GM19463 (cell line): Measurements from ENCODE around the gene PIK3CD.
"Not testable (repeated sequence)": the region's sequence is repeated elsewhere in the genome, so short reads cannot be mapped to it uniquely, and the experiment has no call there.

Experiments
- ATAC-seq: cut with Tn5 transposase; IDR thresholded peaks from one replicate; pipeline ENCODE4 v1.9.1; 2021; ENCODE audit warnings: mild to moderate bottlenecking, moderate library complexity; ENCODE audit not compliant: unreplicated experiment

Gene PIK3CD

DNA sequence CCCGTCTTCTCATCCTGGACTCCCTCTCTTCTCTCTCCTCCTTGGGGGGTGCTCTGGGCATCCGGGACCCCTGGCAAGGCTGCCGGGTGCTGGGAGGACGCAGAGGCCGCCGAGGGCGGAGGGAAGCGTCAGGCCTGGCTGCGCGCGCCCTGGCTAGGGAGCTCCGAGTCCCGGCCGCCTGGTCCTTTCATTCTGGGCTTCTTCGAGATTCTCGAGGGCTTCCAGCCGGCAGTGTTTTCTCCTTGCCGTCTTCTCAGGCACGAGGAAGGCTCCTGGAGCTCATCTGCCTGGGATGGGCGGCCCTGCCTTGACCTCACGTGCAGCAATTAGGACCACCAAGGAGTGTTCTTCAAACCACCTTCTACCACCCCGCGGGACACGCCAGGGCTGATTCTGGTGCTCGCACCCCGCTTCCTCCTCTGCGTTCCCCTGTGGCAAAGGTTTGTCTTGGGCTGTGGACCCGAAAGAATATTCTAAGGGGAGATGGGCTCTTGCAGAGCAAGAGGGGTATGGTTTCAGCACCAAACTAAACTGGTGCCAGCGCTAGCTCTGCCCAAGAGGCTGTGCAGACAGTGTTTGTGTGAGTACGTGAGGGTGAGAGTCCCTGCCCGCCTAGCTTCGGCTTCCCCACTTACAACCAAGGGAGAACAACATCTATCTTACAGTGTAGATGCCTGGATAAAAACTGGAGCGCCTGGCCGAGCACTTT lies 36.5 kb downstream of the PIK3CD start:
- ATAC-seq, result no peak

DNA sequence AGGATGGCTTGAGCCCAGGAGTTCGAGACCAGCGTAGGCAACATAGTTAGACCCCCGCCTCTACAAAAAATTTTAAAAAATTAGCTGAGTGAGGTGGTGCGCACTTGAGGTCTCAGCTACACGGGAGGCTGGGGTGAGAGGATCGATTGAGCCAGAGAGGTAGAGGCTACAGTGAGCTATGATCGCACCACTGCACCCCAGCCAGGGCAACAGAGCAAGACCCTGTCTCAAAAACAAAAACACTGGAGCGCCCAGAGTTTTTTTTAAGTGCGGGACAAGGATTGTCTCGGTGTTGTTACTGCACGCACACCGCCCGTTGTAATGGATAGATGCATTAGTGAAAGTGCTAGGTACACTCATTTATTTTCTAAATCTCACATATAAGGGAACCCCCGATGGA lies 37.1 kb downstream of the PIK3CD start:
- no peak for ATAC-seq

DNA sequence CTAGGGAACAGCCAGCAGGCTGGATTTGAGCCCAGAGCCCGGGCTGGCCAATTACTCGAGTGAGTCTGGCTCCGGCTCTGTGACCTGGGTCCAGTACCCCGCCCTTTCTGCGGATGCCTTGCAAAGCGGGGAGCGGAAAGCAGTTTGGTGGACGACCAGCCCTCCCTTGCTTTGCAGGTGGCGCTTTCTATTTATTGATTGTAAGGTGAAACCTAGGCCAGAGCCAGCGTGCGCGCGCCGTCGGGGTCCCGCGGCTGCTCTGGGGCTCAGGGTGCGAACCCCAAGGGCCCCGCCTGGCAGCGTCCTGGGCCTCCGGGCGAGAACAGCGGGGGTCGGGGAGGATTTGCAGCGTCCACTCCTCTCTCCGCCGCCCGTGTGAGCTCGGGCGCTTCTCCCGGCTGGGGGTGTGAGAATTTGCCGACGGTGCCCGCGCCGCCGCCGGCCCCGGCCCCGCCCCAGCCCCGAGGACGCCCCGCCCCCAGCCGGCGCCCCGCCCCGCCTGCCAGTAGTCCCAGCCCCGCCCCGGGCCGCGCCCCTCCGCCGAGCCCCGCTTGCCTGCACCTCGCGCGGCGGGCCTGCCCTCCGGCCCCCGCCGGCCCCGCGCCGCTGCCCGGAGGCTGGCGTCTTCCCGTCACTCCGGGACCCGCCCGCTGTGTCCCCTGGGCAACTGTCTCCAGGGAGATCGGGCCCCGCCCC lies 37.6 kb downstream of the PIK3CD start:
- peak; percentile 65 for ATAC-seq

DNA sequence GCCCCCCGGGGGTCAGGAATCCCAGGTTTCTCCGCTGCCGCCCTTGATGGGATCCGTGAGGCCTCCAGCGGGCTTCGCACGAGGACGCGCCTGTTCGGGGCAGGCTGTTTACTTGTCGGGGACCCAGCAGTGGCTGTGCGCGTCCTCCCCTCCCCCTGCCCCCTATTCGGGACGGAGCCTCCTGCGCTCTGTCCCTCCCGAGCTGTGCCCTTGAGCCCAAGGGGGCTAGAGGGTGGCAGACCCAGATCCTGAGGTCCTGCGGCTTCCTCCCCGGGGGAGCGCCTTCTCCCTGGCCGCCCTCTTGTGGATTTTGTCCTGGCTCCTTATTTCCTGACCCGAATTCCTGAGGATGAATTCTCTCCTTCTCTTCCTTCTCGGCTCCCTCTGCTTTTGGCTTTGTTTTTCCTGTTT lies 38.4 kb downstream of the PIK3CD start:
- no peak for ATAC-seq

DNA sequence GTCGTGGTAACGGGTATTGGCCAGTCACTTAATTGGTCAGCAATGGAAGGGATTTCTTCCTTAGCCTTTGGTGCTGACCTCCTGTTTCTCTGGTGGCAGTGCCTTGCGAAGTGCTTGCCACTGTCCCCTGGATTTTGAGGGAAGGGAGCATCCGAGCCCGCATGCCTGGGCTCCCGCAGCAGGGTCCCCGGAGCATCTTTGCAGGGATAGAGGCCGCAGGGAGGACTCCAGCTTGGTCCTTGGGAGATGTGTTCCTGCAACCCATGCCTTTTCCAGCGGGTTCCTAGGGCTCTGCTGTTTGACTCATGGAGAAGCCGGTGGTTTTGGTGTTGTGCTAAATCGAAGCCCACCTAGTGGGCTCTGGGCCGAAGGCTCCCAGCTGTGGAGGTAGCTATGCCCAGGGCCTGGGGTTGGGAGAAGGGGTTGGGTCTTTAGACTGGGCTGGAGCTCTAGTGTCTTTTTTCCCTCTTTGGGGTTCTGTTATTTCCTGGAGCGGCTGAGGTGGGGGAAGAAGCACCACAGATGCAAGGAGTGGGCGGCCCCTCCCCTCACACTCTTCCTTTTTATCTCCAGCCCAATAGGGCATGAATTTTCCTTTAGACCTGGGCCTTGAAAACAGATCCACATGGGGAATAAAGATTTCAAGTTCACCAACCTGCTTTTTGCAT lies 39.0 kb downstream of the PIK3CD start:
- no peak for ATAC-seq

DNA sequence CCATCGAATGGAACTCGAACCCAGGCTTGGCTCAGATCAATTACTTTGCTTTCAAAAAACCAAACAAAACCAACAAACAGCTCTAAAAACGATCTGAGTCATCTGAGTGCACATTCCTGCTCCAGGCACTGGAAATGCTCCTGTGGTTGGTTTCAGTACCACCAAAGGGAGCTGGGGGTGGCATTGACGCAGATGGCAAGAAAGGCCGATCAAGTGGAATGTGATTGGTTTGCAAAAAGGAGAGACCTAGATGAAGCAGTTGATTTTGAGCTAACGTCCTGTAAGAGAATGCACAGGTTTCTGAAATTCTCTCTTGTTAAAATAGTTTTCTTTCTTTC lies 39.5 kb downstream of the PIK3CD start:
- no peak for ATAC-seq

DNA sequence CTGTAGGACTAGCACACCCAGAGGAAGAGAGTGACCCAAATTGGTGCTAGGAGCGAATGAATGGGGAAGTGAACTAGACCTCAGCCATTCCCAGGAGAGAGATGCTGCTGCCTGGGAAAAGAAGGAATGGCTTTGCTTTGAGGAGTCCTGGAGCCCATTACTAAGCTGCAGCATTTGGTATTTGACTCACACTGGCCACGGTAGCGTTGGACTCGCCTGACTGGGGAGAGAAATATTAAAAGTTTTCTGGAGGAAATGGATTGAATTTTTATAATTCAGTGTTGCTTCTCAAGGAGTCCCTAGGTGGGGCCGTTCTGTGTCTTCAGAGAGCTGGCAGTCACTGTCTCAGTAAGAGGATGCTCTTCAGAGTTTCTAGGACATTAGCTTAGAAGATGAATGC lies 40.2 kb downstream of the PIK3CD start:
- ATAC-seq, result no peak

DNA sequence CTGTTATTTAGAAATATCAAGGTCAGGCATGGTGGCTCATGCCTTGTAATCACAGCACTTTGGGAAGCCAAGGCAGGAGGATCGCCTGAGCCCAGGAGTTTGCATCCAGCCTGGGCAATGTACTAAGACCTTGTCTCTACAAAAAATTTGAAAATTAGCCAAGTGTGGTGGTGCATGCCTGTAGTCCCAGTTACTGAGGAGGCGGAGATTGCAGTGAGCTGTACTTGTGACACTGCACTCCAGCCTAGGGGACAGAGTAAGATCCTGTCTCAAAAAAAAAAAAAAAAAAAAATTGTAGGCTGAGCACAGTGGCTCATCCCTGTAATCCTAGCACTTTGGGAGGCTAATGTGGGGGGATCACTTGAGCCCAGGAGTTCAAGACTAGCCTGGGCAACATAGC lies 45.3 kb downstream of the PIK3CD start:
- ATAC-seq, result no peak

DNA sequence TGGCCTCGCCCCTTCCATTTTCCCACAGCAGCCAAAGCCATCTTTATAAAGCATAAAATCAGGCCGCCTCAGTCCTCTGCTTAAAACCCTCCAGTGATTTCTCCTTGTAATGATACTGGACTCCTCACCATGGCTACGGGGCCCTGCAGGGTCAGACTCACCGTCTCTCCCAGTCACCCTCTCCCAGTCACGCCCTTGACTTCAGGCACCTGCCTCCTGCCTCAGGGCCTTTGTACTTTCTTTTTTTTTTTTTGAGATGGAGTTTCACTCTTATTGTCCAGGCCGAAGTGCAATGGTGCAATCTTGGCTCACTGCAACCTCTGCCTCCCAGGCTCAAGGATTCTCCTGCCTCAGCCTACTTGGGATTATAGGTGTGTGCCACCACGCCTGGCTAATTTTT lies 47.8 kb downstream of the PIK3CD start:
- ATAC-seq, result no peak

DNA sequence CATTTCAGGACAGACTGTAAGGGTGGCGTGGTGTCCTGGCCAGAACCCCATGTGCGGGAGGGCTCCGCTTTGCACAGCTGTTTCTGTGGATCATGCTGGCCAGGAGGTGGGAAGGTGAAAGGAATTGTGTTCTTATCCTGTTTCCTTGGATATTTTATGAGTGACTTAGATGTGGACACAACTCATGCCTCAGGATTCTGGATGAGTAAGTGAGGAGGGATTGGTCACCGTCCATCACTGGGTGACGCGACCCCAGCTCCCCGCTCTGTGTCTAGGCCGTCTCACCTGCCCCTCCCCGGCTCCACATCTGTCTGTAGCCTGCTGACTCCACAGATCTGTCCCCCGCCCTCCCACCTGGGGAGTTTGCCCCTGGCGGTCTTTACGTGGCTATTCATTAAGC lies 48.8 kb downstream of the PIK3CD start:
- no peak for ATAC-seq

DNA sequence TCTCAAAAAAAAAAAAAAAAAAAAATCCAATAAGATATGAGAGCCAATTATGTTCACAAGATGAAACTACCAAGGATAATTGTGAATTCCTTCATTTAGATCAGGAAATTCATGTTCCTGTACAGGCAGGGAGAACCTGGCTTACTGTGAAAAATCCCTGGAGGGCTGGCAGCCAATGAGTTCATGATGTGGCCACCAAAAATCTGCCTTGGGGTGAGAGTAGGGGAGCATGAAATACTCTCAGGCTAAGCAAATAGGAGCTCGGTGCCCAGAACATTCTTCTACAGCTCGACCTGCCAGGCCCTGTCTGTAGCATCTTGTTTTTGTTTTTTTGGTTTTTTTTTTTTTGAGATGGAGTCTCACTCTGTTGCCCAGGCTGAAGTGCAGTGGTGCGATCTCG lies 50.1 kb downstream of the PIK3CD start:
- ATAC-seq, result no peak

DNA sequence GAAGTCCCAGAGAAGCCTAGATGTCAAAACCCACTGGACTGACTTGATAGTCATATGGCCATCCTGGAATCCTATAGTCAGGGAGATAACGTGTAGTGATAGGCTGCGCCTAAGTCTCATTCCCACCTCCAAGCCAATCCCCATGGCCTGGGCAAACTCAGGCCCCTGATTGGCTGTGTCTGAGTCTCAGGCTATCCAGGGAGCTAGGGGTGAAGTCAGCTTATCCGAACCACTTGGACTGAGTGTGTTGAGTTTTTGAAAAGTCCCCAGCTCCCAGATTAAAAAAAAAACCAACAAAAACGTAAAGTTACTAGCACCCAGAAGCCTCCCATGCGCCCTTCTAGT lies 51.6 kb downstream of the PIK3CD start:
- ATAC-seq, result no peak

DNA sequence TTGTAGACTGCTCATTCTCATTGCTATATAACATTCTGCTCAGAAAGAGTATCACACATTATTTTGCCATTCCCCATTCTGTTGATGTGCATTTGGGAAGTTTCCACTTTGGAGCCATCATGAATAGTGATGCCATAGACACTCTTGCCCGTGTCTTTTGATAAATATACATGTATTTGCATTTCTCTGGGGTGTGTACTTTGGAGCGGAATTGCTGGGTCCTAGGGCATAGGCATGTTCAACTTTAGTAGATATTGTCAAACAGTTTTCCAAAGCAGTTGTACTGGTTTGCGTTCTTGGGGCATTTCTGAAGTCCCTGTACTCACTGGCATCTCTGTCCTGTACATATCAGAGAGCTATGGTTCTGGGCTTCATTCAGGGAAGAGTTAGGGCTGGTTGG lies 52.1 kb downstream of the PIK3CD start:
- no peak for ATAC-seq

DNA sequence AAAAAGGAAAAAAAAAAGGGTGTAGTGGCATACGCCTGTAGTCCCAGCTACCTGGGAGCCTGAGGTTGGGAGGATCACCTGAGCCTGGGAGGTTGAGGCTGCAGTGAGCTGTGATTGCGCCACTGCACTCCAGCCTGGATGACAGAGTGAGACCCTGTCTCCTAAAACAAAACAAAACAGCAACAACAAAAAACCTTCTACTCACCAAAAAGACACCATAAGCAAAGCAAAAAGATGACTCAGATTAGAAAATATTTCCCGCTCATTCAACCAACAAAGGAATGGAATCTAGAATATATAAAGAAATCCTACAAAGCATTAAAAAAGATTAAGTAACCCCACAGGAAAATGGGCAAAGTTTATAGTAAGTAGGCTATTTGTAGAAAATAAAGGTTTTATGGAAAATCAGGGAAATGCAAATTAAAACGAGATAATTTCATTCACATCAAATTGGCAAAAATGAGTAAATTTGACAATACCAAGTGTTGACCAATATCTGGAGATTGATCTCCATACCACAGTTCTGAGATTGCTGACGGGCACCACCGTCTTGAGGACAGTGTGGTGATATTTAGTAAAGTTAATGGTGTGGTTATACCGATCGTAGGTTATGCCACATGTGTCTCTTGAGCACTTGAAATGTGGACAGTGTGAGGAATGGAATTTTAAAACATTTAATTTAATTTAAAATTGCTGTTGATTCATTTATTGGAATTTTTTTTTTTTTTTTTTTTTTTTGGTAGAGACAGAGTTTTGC lies 54.0 kb downstream of the PIK3CD start:
- no peak for ATAC-seq

DNA sequence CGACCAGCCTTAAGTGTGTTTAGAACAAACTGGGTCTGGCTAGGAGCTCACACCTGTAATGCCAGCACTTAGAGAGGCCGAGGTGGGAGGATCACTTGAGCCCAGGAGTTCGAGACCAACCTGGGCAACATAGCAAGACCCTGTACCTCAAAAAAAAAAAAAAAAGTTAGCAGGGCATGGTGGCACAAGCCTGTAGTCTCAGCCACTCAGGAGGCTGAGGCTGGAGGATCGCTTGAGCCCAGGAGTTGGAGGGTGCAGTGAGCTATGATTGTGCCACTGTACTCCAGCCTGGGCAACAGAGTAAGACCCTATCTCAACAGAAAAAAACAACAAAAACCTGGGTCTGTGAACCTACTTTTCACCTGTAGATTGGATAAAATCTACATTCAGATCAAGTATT lies 54.6 kb downstream of the PIK3CD start:
- no peak for ATAC-seq

DNA sequence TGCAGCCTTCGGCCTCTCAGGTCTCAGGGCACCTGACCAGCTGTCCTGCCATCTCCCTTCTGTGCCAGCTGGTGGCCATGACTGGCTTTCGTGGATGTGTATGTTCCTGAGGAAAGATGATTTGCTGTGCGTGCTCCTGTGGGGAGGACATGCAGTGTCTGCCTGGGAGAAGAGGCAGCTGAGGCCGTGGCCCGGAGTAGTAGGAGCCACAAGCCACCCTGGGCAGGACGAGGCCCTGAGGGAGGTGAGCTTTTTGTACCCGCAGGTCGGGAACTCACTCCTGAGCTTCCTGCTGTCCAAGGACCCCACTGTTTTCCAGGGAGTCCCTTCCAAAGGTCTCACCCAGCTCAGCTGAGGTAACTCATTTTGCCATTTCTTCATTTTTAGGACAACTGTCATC lies 58.5 kb downstream of the PIK3CD start:
- no peak for ATAC-seq

DNA sequence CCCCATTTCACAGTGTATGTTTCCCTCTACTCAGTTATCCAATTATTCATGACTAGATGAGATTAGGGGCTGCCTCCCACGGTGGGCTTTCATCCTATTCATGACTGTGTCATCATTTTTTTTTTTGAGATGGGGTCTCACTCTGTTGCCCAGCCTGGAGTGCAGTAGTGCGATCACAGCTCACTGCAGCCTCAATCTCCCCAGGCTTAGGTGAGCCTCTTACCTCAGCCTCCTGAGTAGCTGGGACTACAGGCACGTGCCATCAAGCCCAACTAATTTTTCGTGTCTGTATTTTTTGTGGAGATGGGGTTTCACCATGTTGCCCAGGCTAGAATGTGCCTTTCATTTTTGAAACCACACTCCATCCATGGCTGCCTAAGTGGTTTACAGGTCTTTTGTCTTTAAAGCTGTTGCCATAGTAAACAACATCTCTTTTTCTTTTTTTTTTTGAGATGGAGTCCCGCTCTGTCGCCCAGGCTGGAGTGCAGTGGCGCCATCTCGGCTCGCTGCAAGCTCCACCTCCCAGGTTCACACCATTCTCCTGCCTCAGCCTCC lies 60.0 kb downstream of the PIK3CD start:
- no peak for ATAC-seq

DNA sequence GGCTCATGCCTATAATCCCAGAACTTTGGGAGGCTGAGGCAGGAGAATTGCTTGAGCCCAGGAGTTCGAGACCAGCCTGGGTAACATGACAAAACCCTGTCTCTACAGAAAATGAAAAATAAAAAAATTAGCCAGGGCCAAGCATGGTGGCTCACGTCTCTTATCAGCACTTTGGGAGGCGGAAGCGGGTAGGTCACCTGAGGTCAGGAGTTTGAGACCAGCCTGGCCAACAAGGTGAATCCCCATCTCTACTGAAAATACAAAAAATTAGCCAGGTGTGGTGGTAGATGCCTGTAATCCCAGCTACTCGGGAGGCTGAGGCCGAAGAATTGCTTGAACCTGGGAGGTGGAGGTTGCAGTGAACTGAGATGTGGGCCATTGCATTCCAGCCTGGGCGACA lies 61.2 kb downstream of the PIK3CD start:
- ATAC-seq, result not testable (repeated sequence)

DNA sequence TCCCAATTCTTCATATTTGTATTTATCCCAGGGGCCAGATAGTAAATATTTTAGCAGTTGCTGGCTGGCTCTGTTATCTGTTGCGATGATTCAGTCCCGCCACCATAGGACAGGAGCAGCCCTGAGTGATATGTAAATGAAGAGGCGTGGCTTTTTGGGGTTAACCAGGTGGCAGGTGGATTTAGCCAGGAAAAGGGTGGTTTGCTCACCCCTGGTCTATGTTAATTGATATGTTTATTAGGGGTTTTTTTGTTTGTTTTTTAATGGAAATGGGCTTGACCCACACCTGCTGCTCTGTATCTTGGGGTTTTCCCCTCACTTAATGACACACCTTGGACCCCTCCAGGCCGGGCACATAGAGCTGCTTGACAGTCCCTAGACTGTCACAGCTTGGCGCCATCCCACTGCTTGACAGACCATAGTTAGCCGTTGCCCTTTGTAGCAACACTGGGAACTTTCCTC lies 62.8 kb downstream of the PIK3CD start:
- no peak for ATAC-seq

DNA sequence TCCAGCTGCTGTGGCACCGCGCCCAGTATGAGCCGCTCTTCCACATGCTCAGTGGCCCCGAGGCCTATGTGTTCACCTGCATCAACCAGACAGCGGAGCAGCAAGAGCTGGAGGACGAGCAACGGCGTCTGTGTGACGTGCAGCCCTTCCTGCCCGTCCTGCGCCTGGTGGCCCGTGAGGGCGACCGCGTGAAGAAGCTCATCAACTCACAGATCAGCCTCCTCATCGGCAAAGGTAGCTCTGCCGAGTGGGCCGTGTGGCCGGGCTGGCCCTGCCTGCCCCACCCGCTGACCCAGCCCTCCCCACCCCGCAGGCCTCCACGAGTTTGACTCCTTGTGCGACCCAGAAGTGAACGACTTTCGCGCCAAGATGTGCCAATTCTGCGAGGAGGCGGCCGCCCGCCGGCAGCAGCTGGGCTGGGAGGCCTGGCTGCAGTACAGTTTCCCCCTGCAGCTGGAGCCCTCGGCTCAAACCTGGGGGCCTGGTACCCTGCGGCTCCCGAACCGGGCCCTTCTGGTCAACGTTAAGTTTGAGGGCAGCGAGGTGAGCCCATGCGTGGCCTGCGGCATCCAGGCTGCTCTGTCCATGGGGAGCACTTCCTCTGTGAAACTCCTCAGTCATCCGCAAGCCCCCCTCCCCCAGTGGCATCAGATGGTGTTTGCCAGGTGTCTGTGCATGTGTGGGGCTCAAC lies 64.2 kb downstream of the PIK3CD start:
- no peak for ATAC-seq
